GM21447 (cell line): ENCODE data around the gene KRTAP4-9.
"Not testable (repeated sequence)": the region's sequence is repeated elsewhere in the genome, so short reads cannot be mapped to it uniquely, and the experiment has no call there.

Source experiments
- ATAC-seq: cut with Tn5 transposase; IDR thresholded peaks from one replicate; pipeline ENCODE4 v1.9.1; 2021; ENCODE audit not compliant: unreplicated experiment

Gene KRTAP4-9

DNA sequence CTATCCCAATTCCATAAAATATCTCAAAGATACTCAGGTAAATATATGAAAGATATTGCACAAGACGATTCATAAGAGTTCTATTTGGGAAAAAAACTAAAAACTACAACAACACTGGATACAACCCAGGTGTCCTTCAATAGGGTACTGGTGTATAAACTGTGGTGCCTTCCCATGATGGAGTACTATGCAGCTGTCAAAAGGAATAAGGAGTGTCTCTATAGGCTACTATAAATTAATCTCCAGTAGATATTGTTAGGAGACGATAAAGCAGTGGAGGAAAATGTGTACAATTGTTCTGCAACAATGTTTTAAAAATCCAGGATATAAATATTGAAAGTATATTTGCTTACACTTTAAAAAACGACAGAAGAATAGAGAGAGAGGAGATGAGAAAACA lies 21.2 kb downstream of the KRTAP4-9 start:
- ATAC-seq: no peak

DNA sequence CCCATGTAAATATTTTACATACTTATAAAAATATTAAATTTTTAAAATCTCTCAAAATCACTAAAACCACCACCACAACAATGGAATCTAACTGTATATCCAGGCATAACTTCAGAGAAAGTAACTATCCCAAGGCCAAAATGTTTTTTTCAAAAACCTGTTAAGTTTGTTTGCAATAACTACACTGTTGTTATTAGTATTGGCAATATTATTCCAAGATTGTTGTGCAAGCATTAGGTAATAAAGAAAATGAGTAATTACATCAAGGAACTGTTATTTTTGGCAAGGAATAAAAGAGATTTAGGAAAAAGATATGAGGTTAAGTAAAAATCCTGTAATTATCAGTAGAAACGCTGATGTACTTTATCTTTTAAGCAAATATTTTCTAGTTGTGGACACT lies 22.2 kb downstream of the KRTAP4-9 start:
- no peak for ATAC-seq

DNA sequence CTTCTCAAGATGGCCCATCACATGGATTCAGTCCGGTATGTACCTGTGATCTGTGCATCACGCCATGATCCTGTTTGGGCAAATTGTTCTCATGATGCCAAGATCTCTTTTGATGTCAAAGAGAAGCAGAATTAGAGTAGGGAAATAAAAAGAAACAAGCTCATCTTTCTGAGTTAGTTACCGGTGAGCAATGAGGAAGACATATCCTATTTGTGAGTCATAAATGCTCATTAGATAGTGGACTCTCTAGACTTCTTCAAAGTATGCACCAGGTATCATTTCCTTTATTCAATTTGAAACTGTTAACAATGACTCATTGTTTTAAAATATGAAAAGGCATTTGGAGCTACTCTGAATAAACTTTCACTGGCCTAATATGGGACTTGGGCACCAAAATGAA lies 26.8 kb downstream of the KRTAP4-9 start:
- no peak for ATAC-seq

DNA sequence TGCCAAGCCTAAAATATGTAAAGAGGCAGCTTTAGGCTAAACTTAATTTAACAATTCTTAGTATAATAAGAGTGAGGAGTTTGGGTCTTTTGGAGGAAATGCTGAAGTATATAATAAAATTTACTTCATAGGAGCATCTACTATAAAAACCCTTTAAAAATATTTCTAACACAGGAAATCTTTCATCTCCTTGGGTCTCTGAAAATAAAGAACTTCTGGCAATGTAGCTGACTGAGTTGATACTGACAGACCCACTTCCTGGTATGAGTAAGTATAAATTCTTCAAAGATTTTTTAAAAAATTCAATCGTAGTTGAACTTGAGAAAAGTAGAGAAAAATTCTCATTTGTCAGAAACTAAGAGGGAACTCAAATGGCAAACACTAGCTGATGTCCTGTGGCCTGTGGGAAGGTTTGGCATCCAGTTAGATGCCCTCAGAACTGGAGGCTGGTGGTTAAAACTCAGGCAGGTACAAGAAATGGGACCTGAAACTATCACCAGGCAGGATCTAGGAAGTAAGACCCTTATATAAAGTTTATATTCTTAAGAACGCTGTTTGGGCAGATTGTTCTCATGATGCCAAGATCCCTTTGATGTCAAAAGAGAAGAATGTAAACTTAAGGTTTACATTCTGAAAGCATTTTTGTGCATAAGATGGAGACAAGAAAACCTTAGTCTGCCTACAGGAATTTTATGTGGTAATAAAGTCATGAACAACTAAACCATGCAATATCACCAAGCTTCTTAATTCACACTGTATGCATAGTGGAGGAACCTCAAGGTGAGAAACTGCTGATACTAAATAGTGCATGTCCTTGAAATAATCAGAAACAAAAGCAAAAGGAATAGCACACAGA lies 28.9 kb downstream of the KRTAP4-9 start:
- no peak for ATAC-seq

DNA sequence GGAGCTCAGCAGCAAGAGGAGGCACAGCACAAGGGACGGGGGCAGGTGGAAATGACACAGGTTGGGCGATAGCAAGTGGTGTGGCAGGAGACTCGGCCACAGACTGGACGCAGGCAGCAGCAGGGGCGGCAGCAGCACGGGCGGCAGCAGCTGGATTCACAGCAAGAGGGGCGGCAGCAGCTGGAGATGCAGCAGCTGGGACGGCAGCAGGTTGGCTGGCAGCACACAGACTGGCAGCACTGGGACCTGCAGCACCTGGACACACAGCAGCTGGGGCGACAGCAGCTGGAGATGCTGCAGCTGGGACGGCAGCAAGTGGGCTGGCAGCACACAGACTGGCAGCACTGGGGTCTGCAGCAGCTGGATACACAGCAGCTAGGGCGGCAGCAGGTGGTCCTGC lies 34.7 kb downstream of the KRTAP4-9 start:
- ATAC-seq: not testable (repeated sequence)

DNA sequence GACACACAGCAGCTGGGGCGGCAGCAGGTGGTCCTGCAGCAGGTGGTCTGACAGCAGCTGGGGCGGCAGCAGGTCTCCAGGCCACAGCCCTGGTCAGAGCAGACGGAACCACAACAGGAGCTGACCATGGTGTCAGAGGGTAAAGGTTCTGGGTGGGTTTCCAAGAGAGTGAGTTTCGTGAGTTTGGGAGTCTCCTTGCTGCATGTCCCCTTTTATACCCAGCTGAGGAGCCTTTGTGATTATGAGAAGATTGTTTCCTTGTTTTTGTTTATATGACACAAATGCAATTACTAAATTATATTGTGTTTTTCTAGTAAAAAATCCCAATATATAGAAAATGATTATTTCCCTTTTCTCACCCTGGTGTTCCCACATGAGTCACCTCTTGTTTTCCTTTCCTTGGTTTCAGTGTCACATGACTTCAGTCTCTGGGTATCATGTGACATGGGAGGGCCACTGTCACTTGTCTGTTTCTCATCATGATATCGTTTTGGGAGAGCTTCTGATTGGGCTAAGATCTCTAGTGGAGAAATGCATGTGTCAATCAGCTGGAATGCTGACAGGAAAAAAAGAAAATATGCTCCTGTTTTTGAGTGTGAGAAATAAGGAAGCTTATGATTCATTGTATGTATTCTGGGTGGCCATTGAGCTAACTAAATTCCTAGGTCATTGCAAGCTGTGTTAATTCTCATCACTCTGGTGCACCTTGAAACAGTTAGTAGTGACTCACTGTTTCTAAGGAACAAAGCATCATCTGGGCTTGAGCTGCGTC lies 35.4 kb downstream of the KRTAP4-9 start, which contains the start of gene KRTAP4-6:
KRTAP4-6 (minus strand) TSS at position 185 of the 772 bp plus-strand sequence; CDS start at position 128, 57 bp downstream.
- no peak for ATAC-seq

DNA sequence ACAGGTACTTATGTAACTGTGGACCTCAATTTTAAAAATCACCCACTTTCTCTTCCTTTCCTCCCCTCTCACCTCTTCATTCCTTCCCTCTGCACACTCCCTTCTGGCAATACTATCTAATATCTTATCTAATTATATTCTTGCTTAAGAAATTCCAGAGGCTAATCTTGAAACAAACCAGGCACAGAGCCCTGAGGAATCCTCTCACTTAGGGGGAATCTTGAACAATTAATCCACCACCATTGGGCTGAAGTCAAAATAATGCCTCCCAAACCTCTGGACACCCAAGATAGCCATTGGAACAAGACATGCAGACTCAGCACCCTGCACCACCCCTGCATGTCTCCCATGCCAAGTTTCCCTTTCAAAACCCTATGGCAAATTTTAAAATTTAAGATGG lies 36.2 kb downstream of the KRTAP4-9 start:
- ATAC-seq: no peak

DNA sequence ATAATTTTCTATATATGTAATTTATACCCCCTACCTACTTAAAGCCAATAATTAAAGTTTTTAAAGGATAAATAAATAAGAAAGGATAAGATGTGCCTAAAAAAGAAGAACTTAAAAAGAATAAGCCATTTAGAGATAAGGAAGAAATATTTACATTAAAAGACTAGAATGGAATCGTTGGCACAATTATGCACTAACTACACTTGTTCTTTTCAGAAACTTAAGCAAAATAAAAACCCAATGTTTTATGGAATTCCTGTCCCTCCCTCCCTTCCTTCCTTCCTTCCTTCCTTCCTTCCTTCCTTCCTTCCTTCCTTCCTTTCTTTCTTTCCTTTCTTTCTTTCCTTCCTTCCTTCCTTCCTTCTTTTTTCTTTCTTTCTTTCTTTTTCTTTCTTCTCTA lies 39.7 kb downstream of the KRTAP4-9 start:
- ATAC-seq: no peak

DNA sequence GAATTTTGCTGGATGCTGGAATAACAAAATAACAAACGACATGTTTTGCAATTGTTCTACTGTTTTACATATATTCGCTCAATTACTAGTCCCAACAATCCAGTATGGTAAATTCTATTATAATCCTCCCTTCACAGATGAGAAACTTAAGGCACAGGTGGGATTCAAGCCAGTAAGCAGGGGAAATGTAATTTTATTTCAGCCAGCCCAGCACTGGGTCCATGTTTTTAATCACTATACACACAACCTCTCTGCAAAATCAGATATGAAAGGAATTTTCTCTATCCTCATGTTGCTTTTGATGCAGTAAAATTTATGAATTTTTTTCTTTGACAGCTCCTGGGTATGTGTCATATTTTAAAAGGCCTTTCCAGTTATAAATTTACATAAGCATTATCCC lies 40.1 kb downstream of the KRTAP4-9 start:
- no peak for ATAC-seq

DNA sequence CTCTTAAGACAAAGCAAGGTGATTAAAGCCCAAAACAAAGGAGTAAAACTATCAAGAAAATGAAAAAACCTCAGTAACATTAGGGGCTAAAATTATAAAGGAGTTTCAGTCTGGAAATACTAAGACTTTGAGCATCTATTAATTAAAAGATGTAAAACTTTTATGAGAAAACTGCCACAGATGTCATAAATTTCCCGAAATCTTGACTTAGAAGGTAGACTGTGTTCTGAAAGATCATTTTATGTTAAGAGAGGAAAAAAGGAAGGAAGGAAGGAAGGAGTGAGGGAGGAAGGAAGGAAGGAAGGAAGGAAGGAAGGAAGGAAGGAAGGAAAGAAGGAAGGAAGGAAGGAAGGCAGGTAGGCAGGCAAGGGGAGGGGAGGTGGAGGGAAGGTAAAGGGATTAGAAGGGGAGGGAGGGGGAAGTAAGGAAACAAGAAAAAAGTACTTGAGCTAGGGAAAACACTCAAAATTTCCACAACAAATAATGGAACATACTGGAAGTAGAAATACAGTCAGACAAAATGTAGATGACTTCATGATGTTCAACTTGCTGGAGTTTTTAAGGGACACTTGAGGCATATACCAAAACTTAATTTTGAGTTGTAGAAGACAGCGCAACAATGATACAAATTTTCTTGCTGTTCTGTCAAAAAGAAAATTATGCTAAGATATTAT lies 42.5 kb downstream of the KRTAP4-9 start:
- no peak for ATAC-seq

DNA sequence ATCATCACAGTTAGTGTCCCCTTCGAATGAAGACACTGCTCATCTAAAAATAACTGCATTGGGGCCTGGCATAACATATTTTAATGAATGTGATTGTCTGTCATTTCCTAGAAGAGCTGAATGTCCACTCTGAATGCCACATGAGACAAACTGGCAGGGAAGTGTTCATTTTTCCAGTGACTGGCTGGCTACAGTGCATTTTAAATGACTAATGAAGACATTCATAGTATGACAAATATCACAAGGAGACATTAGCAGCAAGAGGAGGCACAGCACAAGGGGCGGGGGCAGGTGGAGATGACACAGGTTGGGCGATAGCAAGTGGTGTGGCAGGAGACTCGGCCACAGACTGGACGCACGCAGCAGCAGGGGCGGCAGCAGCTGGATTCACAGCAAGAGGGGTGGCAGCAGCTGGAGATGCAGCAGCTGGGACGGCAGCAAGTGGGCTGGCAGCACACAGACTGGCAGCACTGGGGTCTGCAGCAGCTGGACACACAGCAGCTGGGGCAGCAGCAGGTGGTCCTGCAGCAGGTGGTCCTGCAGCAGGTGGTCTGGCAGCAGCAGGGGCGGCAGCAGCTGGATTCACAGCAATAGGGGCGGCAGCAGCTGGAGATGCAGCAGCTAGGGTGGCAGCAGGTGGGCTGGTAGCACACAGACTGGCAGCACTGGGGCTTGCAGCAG lies 43.9 kb downstream of the KRTAP4-9 start:
- not testable (repeated sequence) for ATAC-seq

DNA sequence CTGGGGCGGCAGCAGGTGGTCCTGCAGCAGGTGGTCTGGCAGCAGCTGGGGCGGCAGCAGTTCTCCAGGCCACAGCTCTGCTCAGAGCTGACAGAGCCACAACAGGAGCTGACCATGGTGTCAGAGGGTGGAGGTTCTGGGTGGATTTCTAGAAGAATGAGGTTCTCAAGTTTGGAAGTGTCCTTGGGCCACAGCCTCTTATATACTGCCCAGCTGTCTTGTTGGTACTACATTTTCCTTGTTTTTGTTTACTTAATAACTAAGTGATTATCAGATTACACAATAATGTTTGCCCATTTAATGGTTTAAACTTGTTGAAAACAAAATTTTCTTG lies 44.4 kb downstream of the KRTAP4-9 start, which contains the start of gene KRTAP4-5:
KRTAP4-5 (minus strand) TSS at position 174 of the 334 bp plus-strand sequence; CDS start at position 116, 58 bp downstream.
- no peak for ATAC-seq

DNA sequence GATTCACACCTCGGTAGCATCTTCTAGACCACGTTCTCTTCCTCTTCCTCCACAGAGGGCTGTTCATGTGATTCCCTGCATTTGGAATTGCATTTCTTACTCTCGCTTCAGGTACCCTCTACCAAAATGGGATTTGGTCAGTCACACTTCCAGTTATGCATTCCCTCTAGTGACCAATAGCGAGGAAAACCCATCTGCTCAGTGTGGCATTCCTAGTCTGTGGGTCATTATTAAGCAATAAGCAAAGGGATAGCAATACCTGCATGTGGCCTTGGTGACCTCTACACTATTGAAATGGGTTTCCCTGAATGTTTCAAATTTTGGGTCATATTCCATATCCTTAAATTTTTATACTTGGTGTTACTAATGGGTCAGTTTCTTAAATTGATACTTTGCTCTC lies 44.8 kb downstream of the KRTAP4-9 start:
- no peak for ATAC-seq

DNA sequence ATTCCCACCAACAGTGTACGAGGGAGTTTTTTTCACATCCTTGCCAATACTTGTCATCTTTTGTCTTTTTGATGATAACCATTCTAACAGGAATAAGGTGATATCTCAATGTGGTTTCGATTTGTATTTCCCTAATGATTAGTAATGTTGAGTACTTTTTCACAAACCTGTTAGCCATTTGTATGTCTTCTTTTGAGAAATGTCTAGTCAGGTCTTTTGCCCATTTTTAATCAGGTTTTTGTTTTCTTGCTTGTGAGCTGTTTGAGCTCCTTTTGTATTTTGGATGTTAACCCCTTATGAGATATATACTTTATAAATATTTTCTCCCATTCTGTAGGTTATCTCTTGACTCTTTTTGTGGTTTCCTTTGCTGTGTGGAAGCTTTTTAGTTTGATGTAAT lies 46.3 kb downstream of the KRTAP4-9 start:
- ATAC-seq: no peak

DNA sequence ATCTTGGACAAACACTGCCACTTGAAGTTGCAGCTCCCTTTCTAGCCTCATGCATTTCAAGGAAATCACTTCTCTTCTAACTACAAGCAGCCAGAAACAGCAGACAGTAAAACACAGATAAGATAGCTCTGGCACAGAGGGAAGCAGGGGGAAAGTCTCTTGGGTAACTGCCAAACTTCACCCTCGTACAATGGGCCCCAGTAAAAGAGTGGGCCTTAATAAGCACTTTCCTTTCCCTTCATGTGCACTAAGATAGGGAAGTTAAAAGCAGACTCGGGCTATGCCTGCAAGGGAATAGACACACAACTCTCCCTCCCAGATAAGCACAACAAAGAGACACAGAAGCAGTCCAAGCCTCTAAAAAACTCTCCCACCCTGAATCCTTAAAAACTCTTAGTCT lies 48.7 kb downstream of the KRTAP4-9 start:
- no peak for ATAC-seq
